Osteoblast (primary cell): ENCODE data around the gene GAL3ST2. TPM values are rescaled to one million over a fixed set of nuclear protein-coding genes. Genes with fewer than 3 reads are reported as not detected.

ENCODE experiments used
- DNase-seq: peaks from one replicate; pipeline ENCODE4 v3.0.0; 2011; ENCODE audit warnings: low spot score, mixed read lengths; ENCODE audit not compliant: insufficient read length; ENCODE audit errors: missing footprints
- H2AFZ ChIP-seq: 2 replicates; pipeline ENCODE4 v1.6.0; 2011; ENCODE audit warnings: mild to moderate bottlenecking, low read length
- H3K27ac ChIP-seq: 2 replicates; pipeline ENCODE4 v1.5.1; 2011; ENCODE audit warnings: mild to moderate bottlenecking, low read depth, low read length, moderate library complexity
- H3K27me3 ChIP-seq: 2 replicates; pipeline ENCODE4 v1.6.0; 2012; ENCODE audit warnings: mild to moderate bottlenecking, control low read depth, inconsistent platforms, low read length, moderate library complexity; ENCODE audit not compliant: insufficient read depth
- H3K36me3 ChIP-seq: 2 replicates; pipeline ENCODE4 v1.5.1; 2011; ENCODE audit warnings: mild to moderate bottlenecking, low read length, control low read depth, moderate library complexity; ENCODE audit not compliant: insufficient read depth
- H3K4me1 ChIP-seq: 2 replicates; pipeline ENCODE4 v1.5.1; 2011; ENCODE audit warnings: mild to moderate bottlenecking, low read length, control low read depth, moderate library complexity; ENCODE audit not compliant: insufficient read depth
- H3K4me2 ChIP-seq: 2 replicates; pipeline ENCODE4 v1.6.0; 2011; ENCODE audit warnings: mild to moderate bottlenecking, low read length; ENCODE audit not compliant: insufficient read depth
- H3K4me3 ChIP-seq: fragments of 200-600 bp; sonication (generic); 3 replicates; pipeline ENCODE4 v1.5.1; 2012; ENCODE audit warnings: mild to moderate bottlenecking, low read length, inconsistent platforms; ENCODE audit not compliant: insufficient read depth
- H3K79me2 ChIP-seq: 2 replicates; pipeline ENCODE4 v1.6.0; 2012; ENCODE audit warnings: mild to moderate bottlenecking, low read length, control low read depth, inconsistent platforms; ENCODE audit not compliant: insufficient read depth
- H3K9me3 ChIP-seq: 2 replicates; pipeline ENCODE4 v1.5.1; 2011; ENCODE audit warnings: low read depth, low read length, control low read depth
- H4K20me1 ChIP-seq: 2 replicates; pipeline ENCODE4 v1.6.0; 2012; ENCODE audit warnings: mild to moderate bottlenecking, low read length, control low read depth; ENCODE audit not compliant: insufficient read depth
- CTCF ChIP-seq: IDR thresholded peaks from 2 replicates; pipeline ENCODE4 v1.5.1; 2011; ENCODE audit warnings: mild to moderate bottlenecking, low read depth, low read length, moderate library complexity; ENCODE audit errors: extremely low read depth
- total RNA-seq: library from RNA; depleted of rRNA; stranded (reverse); fragments of >200 nt; gene quantifications from 2 replicates; pipeline ENCODE4 v1.2.3, GENCODE V29; 2012

Gene GAL3ST2
- total RNA-seq, 1 donor, result 0.36 TPM

GRCh38 chr2:241760301-241760771 lies 16.3 kb upstream of the GAL3ST2 start:
- H4K20me1 ChIP-seq, result peaks cover 17% of the 10 kb centered on the region
- H3K27me3 ChIP-seq, result no peaks in the 10 kb centered on the region
- no peak overlapping the region for H2AFZ ChIP-seq
- peak; percentile 41 for DNase-seq
- H3K4me2 ChIP-seq, result no peak overlapping the region
- no peaks in the 10 kb centered on the region for H3K4me1 ChIP-seq
- no peak for TF ChIP-seq CTCF
- no peak overlapping the region for H3K4me3 ChIP-seq
- H3K27ac ChIP-seq, result no peak overlapping the region
- H3K36me3 ChIP-seq, result peaks cover 24% of the 10 kb centered on the region
- no peaks in the 10 kb centered on the region for H3K79me2 ChIP-seq
- H3K9me3 ChIP-seq, result peaks cover 2% of the 10 kb centered on the region

DNA sequence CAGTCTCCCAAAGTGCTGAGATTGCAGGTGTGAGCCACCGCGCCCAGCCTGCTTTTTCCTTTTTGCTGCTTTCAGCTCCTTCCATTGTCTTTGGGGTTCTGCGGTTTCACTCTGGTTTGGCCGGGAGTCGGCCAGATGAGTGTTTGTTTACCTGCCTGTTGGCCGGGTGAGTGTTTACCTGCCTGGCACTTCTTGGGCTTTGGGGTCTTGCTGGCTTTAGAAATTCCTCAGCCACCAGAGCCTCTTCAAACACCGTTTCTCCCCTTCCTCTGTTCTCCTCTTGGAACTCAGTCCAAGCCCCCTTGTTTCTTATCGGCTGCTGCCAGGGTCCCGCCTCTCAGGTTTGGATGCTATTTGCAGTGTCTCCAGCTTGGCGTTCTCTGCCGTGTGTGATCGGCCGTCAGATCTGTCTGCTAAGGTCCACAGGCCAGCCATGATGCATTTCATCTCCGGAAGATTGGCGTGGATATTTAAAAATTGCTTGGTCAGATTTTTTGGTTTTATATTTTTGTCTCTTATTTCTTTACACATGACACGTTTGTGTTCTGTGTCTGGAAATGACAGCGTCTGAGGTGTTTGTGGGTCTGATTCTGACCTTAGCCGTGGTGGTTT lies 14.2 kb upstream of the GAL3ST2 start:
- no peak for TF ChIP-seq CTCF
- Histone ChIP-seq H4K20me1 (peaks cover 12% of the 10 kb centered on the region), H3K4me2 (no peak overlapping the region), H3K79me2 (no peaks in the 10 kb centered on the region), H3K36me3 (peaks cover 11% of the 10 kb centered on the region), H3K4me1 (no peaks in the 10 kb centered on the region), H3K27me3 (no peaks in the 10 kb centered on the region), H3K9me3 (peaks cover 2% of the 10 kb centered on the region), H3K4me3 (no peak overlapping the region), H2AFZ (no peak overlapping the region), H3K27ac (no peak overlapping the region)
- DNase-seq, result peak; percentile 57

- TF ChIP-seq CTCF, result no peak
- DNase-seq, result peak; percentile 68
These were observed 13.7 kb upstream of the GAL3ST2 start for GRCh38 chr2:241762933-241763369.

GRCh38 chr2:241763551-241764274 lies 12.9 kb upstream of the GAL3ST2 start:
- Histone ChIP-seq H3K79me2 (no peaks in the 10 kb centered on the region), H3K36me3 (peaks cover 10% of the 10 kb centered on the region), H3K4me3 (no peak overlapping the region), H3K4me2 (no peak overlapping the region), H3K27ac (no peak overlapping the region), H3K4me1 (no peaks in the 10 kb centered on the region), H2AFZ (no peak overlapping the region), H3K27me3 (no peaks in the 10 kb centered on the region), H3K9me3 (peaks cover 2% of the 10 kb centered on the region), H4K20me1 (peaks cover 12% of the 10 kb centered on the region)
- peak; percentile 13 for DNase-seq
- no peak for TF ChIP-seq CTCF

More at GRCh38 chr2:241762933-241763369, 13.7 kb upstream of the GAL3ST2 start:
- no peak overlapping the region for H3K27ac ChIP-seq
- H2AFZ ChIP-seq, result no peak overlapping the region
- peaks cover 12% of the 10 kb centered on the region for H4K20me1 ChIP-seq
- H3K9me3 ChIP-seq, result peaks cover 2% of the 10 kb centered on the region
- H3K79me2 ChIP-seq, result no peaks in the 10 kb centered on the region
- H3K36me3 ChIP-seq, result peaks cover 10% of the 10 kb centered on the region
- H3K4me3 ChIP-seq, result no peak overlapping the region
- H3K4me2 ChIP-seq, result no peak overlapping the region
- no peaks in the 10 kb centered on the region for H3K27me3 ChIP-seq
- no peaks in the 10 kb centered on the region for H3K4me1 ChIP-seq
